SK-N-SH (cell line): ENCODE data around the gene MED27. TPM values are rescaled to one million over a fixed set of nuclear protein-coding genes. Genes with fewer than 3 reads are reported as not detected.
A peak's percentile ranks its signal among the peaks of the same experiment; 100 is the strongest.

ENCODE experiments used
- CTCF ChIA-PET: fragments of 300-600, 350-600 bp; formaldehyde crosslinking; extraction: SDS; loops from one replicate; lab custom pipeline; 2021; lab: Yijun Ruan, JAX
- POLR2A ChIA-PET: fragments of 350-600 bp; sonication (Branson Sonifier 250); formaldehyde crosslinking; extraction: SDS; loops from one replicate; lab custom pipeline; 2020; ENCODE audit warnings: antibody characterized with exemption, inconsistent platforms; lab: Yijun Ruan, JAX
- DNase-seq: peaks from one replicate; pipeline ENCODE4 v3.0.0; 2012
- H2AFZ ChIP-seq: fragments of 200-600 bp; sonication (generic); 2 replicates; pipeline ENCODE4 v1.8.1; 2016; ENCODE audit warnings: antibody characterized with exemption, mild to moderate bottlenecking, low read depth
- H3F3A ChIP-seq: fragments of 200-600 bp; sonication (generic); replicated peaks from 2 replicates; pipeline ENCODE3; 2016; ENCODE audit warnings: antibody characterized with exemption, mild to moderate bottlenecking; ENCODE audit not compliant: insufficient read depth
- H3K27ac ChIP-seq, 2 experiments: fragments of 200-500 bp in 1 of 2; fragments of 200-600 bp in 1 of 2; sonication (Bioruptor generic) in 1 of 2; sonication (generic), shearing (Covaris generic) in 1 of 2; 2 replicates each; pipeline versions ENCODE4 v1.5.1 to v1.6.1; 2014 to 2016; ENCODE audit warnings: low read depth in 2 of 2, inconsistent platforms in 1 of 2, low read length in 1 of 2, mild to moderate bottlenecking in 1 of 2, mixed read lengths in 1 of 2
- H3K27me3 ChIP-seq: fragments of 200-600 bp; sonication (generic), shearing (Covaris generic); 2 replicates; pipeline ENCODE4 v1.6.1; 2016; ENCODE audit warnings: mixed run types; ENCODE audit not compliant: insufficient read depth
- H3K36me3 ChIP-seq, 2 experiments: fragments of 200-500 bp in 1 of 2; fragments of 200-600 bp in 1 of 2; sonication (Bioruptor generic) in 1 of 2; sonication (generic) in 1 of 2; replicated peaks in 1 of 2; 2 replicates each; pipeline versions ENCODE3 to v1.5.1; 2014 to 2016; ENCODE audit warnings: low read length in 1 of 2, mild to moderate bottlenecking in 1 of 2; ENCODE audit not compliant: insufficient read depth in 2 of 2, control insufficient read depth in 1 of 2
- H3K4me1 ChIP-seq, 2 experiments: fragments of 200-500 bp in 1 of 2; fragments of 200-600 bp in 1 of 2; sonication (Bioruptor generic) in 1 of 2; sonication (generic), shearing (Covaris generic) in 1 of 2; 2 replicates each; pipeline versions ENCODE4 v1.5.1 to v1.6.1; 2014 to 2016; ENCODE audit warnings: low read depth in 1 of 2, low read length in 1 of 2, mixed run types in 1 of 2; ENCODE audit not compliant: insufficient read depth in 2 of 2, control insufficient read depth in 1 of 2
- H3K4me2 ChIP-seq: fragments of 200-600 bp; sonication (generic), shearing (Covaris generic); 2 replicates; pipeline ENCODE4 v1.6.1; 2017; ENCODE audit warnings: mixed run types
- H3K4me3 ChIP-seq, 2 experiments: fragments of 200-500 bp in 1 of 2; fragments of 200-600 bp in 1 of 2; sonication (Bioruptor generic) in 1 of 2; sonication (generic), shearing (Covaris generic) in 1 of 2; 2 replicates each; pipeline versions ENCODE4 v1.5.1 to v1.8.1; 2014 to 2016; ENCODE audit warnings: low read depth in 2 of 2, inconsistent platforms in 1 of 2, low read length in 1 of 2, mild to moderate bottlenecking in 1 of 2, mixed read lengths in 1 of 2, moderate library complexity in 1 of 2
- H3K79me2 ChIP-seq: fragments of 200-600 bp; sonication (generic); 2 replicates; pipeline ENCODE4 v1.8.1; 2017; ENCODE audit warnings: mild to moderate bottlenecking; ENCODE audit not compliant: insufficient read depth
- H3K9ac ChIP-seq: fragments of 200-600 bp; sonication (generic); 2 replicates; pipeline ENCODE4 v1.6.1; 2017; ENCODE audit warnings: mixed run types
- H3K9me2 ChIP-seq: fragments of 200-600 bp; sonication (generic); 2 replicates; pipeline ENCODE4 v1.6.1; 2017; ENCODE audit warnings: mixed run types
- H3K9me3 ChIP-seq: fragments of 200-600 bp; sonication (generic); 2 replicates; pipeline ENCODE4 v1.6.1; 2017; ENCODE audit warnings: mixed run types, mild to moderate bottlenecking, moderate library complexity
- H4K20me1 ChIP-seq: fragments of 200-600 bp; sonication (generic); 2 replicates; pipeline ENCODE4 v1.6.1; 2017; ENCODE audit warnings: mild to moderate bottlenecking, mixed run types; ENCODE audit not compliant: insufficient read depth
- CHD2 ChIP-seq: fragments of 150-350 bp; IDR thresholded peaks from 2 replicates; pipeline ENCODE4 v1.6.1; 2018; ENCODE audit warnings: low read length; ENCODE audit not compliant: partially characterized antibody
- EP300 ChIP-seq, 2 experiments: IDR thresholded peaks; 2 replicates each; pipeline versions ENCODE4 v1.4.0 to v1.6.1; 2012; ENCODE audit warnings: borderline replicate concordance in 1 of 2, low read depth in 1 of 2, low read length in 1 of 2
- FOXJ3 ChIP-seq: sonication (generic); formaldehyde crosslinking; IDR thresholded peaks from 2 replicates; pipeline ENCODE4 v1.5.1; 2020; ENCODE audit warnings: mild to moderate bottlenecking, missing genetic modification reagents
- GABPA ChIP-seq: IDR thresholded peaks from 2 replicates; pipeline ENCODE4 v1.4.0; 2012; ENCODE audit warnings: low read depth, mild to moderate bottlenecking
- GATA2 ChIP-seq: sonication (generic); formaldehyde crosslinking; IDR thresholded peaks from 2 replicates; pipeline ENCODE4 v1.5.0; 2020; ENCODE audit warnings: mild to moderate bottlenecking, missing genetic modification reagents
- JUND ChIP-seq: IDR thresholded peaks from 2 replicates; pipeline ENCODE4 v1.4.0; 2012
- MXI1 ChIP-seq: IDR thresholded peaks from 2 replicates; pipeline ENCODE4 v1.6.1; 2012; ENCODE audit warnings: mild to moderate bottlenecking, low read depth, low read length, improper control_type of control experiment
- NFIC ChIP-seq: IDR thresholded peaks from 2 replicates; pipeline ENCODE4 v1.4.0; 2012; ENCODE audit warnings: borderline replicate concordance
- NRF1 ChIP-seq: IDR thresholded peaks from 2 replicates; pipeline ENCODE4 v1.6.1; 2012; ENCODE audit warnings: low read depth, mild to moderate bottlenecking, low read length
- POLR2AphosphoS5 ChIP-seq: IDR thresholded peaks from 2 replicates; pipeline ENCODE4 v1.6.1; 2012; ENCODE audit warnings: low read depth, low read length
- RAD21 ChIP-seq: IDR thresholded peaks from 2 replicates; pipeline ENCODE4 v1.6.1; 2012; ENCODE audit warnings: mild to moderate bottlenecking, low read length
- RCOR1 ChIP-seq: fragments of 150-350 bp; IDR thresholded peaks from 2 replicates; pipeline ENCODE4 v1.6.1; 2017; ENCODE audit warnings: antibody characterized with exemption, low read length
- SIN3A ChIP-seq: IDR thresholded peaks from 2 replicates; pipeline ENCODE4 v1.6.1; 2012; ENCODE audit warnings: low read depth, mild to moderate bottlenecking, low read length, moderate library complexity, borderline replicate concordance
- TCF12 ChIP-seq: IDR thresholded peaks from 2 replicates; pipeline ENCODE4 v1.4.0; 2012
- TEAD4 ChIP-seq: IDR thresholded peaks from 2 replicates; pipeline ENCODE4 v1.4.0; 2012; ENCODE audit warnings: mild to moderate bottlenecking, borderline replicate concordance; ENCODE audit not compliant: insufficient read depth
- YY1 ChIP-seq: IDR thresholded peaks from 2 replicates; pipeline ENCODE4 v1.4.0; 2012; ENCODE audit warnings: low read depth, mild to moderate bottlenecking
- WGBS: methylation state at CpG from one replicate; pipeline ENCODE4 v1.1.6; 2017; ENCODE audit warnings: low lambda C conversion rate; 5-methylcytosine and 5-hydroxymethylcytosine counted together
- polyA plus RNA-seq, 3 experiments: library from polyadenylated mRNA; depleted of rRNA; stranded (reverse); fragments of >200 nt; gene quantifications; 2 replicates each; pipeline ENCODE4 v1.2.3, GENCODE V29; 2012
- TF ChIP-seq, protein P1 (sequence below): IDR thresholded peaks from 2 replicates; pipeline ENCODE4 v1.4.0; 2012; ENCODE audit warnings: low read depth, borderline replicate concordance
- TF ChIP-seq, protein P2 (sequence below): IDR thresholded peaks from 2 replicates; pipeline ENCODE4 v1.4.0; 2012; ENCODE audit warnings: low read depth
- TF ChIP-seq, protein P3 (sequence below): fragments of 150-350 bp; IDR thresholded peaks from 2 replicates; pipeline ENCODE4 v1.6.1; 2017; ENCODE audit warnings: antibody characterized with exemption, low read length, low read depth, borderline replicate concordance
- TF ChIP-seq, protein P4 (sequence below): fragments of 200-600 bp; sonication (generic); IDR thresholded peaks from 2 replicates; pipeline ENCODE4 v1.6.1; 2017; ENCODE audit warnings: antibody characterized with exemption, mild to moderate bottlenecking, moderate library complexity

MED27 gene
- polyA plus RNA-seq, 1 of the 3 experiments (the other 2 are of a cell fraction), result 35.0 TPM

DNA sequence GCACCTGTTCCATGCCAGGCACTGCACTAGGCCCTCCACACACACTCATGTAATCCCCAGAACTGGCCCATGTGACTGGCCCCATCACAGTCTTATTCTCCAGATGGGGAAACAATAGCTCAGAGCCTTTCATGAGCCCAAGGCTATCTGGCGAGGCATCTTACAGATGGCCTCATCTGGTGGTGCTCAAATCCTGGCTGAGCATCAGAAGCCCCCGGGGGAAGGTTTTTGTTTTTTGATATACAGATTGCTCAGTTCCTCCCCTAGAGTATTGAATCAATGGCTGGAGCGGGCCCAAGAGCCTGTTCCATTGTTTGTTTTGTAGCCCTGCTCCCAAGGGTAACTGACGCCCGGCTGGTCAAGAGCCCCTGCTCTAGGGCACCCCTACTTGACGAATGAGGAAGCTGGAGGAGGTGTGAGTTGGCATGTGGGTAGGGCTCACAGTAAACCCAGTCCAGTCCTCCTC, 194.5 kb downstream of the MED27 start:
- Histone ChIP-seq H3K9me3 (no peaks in the 10 kb centered on the region), H4K20me1 (no peaks in the 10 kb centered on the region), H2AFZ (no peak overlapping the region), H3K4me2 (no peak overlapping the region), H3K9me2 (no peaks in the 10 kb centered on the region), H3K4me3 (no peak overlapping the region), H3K9ac (no peak overlapping the region), H3K27ac (peak overlapping the region in 1 of 2 experiments; percentile 85; a peak in 2 of 4 replicates), H3F3A (no peaks in the 10 kb centered on the region), H3K4me1 (peaks cover 6 to 42% of the 10 kb centered on the region in 2 experiments; a peak in 2 of 4 replicates), H3K36me3 (peaks cover 3 to 7% of the 10 kb centered on the region in 2 experiments), H3K27me3 (no peaks in the 10 kb centered on the region), H3K79me2 (no peaks in the 10 kb centered on the region)
- peak; percentile 84 for DNase-seq
- ChIA-PET CTCF (interaction anchor here (0.8 to 5.4 kb wide), 9 partner anchors 9 to 352 kb away, joined by 3 to 33 read pairs (median 3); no protein-coding TSS in a partner anchor), POLR2A (interaction anchor here (0.6 to 1.3 kb wide), 4 partner anchors 15 to 330 kb away, joined by 3 to 6 read pairs (median 5); no protein-coding TSS in a partner anchor)
- TF ChIP-seq SIN3A (no peak), GATA2 (peak; percentile 97), NFIC (no peak), CHD2 (peak; percentile 84), RAD21 (peak; percentile 38; the same call in 1 of the 2 replicates), MXI1 (peak; percentile 21; the same call in 1 of the 2 replicates), RCOR1 (peak; percentile 93), TCF12 (peak; percentile 69), EP300 (IDR thresholded peaks at IDR 0.05; ENCODE audit: borderline replicate concordance in 1 of 2, low read depth in 1 of 2, low read length in 1 of 2) (peak in 1 of 2 experiments; percentile 98; a peak in 2 of 4 replicates), FOXJ3 (CRISPR knock-in tag) (peak; percentile 96)
- TF ChIP-seq, protein P1, sequence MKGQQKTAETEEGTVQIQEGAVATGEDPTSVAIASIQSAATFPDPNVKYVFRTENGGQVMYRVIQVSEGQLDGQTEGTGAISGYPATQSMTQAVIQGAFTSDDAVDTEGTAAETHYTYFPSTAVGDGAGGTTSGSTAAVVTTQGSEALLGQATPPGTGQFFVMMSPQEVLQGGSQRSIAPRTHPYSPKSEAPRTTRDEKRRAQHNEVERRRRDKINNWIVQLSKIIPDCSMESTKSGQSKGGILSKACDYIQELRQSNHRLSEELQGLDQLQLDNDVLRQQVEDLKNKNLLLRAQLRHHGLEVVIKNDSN, result 0 out of 2 replicates have a peak, but pooled peaks have one; percentile 19
- TF ChIP-seq, protein P2, sequence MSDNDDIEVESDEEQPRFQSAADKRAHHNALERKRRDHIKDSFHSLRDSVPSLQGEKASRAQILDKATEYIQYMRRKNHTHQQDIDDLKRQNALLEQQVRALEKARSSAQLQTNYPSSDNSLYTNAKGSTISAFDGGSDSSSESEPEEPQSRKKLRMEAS, result no peak
- TF ChIP-seq, protein P3, sequence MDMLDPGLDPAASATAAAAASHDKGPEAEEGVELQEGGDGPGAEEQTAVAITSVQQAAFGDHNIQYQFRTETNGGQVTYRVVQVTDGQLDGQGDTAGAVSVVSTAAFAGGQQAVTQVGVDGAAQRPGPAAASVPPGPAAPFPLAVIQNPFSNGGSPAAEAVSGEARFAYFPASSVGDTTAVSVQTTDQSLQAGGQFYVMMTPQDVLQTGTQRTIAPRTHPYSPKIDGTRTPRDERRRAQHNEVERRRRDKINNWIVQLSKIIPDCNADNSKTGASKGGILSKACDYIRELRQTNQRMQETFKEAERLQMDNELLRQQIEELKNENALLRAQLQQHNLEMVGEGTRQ, result peak; percentile 29; the same call in 1 of the 2 replicates
- 78% methylated on average over 6 of the region's 6 CpGs for WGBS

DNA sequence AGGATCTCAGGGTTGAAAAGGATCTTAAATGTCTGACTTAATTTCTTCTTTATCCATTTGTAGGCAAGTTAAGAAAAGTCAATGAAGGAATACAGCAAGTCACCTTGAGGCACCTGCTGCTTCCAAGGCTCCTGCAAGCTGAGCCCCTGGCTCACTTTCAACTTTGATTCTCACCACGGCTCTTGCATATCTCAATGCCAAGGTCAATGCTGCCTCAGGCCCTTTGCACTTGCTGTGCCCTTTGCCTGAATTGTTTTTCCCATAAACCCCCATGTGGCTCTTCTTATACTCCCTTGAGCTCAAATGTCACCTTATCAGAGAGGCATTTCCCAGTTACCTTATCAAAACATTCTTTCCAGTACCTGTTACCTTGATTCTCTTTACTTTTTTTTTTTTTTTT, 195.4 kb downstream of the MED27 start:
- ChIA-PET POLR2A (interaction anchor here (0.7 kb wide), 1 partner anchor 106 kb away, joined by 6 read pairs; no protein-coding TSS in a partner anchor), CTCF (interaction anchor here (3.6 to 5.4 kb wide), 2 partner anchors 15 to 353 kb away, joined by 13 to 33 read pairs; no protein-coding TSS in a partner anchor)
- H3K4me2 ChIP-seq, result no peak overlapping the region
- no peak overlapping the region for H3K4me3 ChIP-seq
- peaks cover 6 to 33% of the 10 kb centered on the region in 2 experiments; a peak in 2 of 4 replicates for H3K4me1 ChIP-seq
- H2AFZ ChIP-seq, result no peak overlapping the region
- H3K27me3 ChIP-seq, result no peaks in the 10 kb centered on the region
- H3K79me2 ChIP-seq, result no peaks in the 10 kb centered on the region
- no peak for TF ChIP-seq TEAD4
- no peak for TF ChIP-seq NRF1
- TF ChIP-seq JUND, result no peak
- no peak for TF ChIP-seq POLR2AphosphoS5
- TF ChIP-seq CHD2, result no peak
- no peak for TF ChIP-seq GABPA
- no peak for TF ChIP-seq YY1
- TF ChIP-seq, protein P4, sequence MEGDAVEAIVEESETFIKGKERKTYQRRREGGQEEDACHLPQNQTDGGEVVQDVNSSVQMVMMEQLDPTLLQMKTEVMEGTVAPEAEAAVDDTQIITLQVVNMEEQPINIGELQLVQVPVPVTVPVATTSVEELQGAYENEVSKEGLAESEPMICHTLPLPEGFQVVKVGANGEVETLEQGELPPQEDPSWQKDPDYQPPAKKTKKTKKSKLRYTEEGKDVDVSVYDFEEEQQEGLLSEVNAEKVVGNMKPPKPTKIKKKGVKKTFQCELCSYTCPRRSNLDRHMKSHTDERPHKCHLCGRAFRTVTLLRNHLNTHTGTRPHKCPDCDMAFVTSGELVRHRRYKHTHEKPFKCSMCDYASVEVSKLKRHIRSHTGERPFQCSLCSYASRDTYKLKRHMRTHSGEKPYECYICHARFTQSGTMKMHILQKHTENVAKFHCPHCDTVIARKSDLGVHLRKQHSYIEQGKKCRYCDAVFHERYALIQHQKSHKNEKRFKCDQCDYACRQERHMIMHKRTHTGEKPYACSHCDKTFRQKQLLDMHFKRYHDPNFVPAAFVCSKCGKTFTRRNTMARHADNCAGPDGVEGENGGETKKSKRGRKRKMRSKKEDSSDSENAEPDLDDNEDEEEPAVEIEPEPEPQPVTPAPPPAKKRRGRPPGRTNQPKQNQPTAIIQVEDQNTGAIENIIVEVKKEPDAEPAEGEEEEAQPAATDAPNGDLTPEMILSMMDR, result no peak
- TF ChIP-seq, protein P1, result no peak
- no peak for DNase-seq
- WGBS, result 90% methylated on average over 1 of the region's 1 CpG
- no peaks in the 10 kb centered on the region for H3F3A ChIP-seq
- H3K36me3 ChIP-seq, result peaks cover 3 to 7% of the 10 kb centered on the region in 2 experiments
- H4K20me1 ChIP-seq, result no peaks in the 10 kb centered on the region
- no peak overlapping the region for H3K9ac ChIP-seq
- H3K9me3 ChIP-seq, result no peaks in the 10 kb centered on the region
- H3K27ac ChIP-seq, result no peak overlapping the region
- H3K9me2 ChIP-seq, result no peaks in the 10 kb centered on the region
